Stimulated activated naive CD8-positive, alpha-beta T cell treated with anti-CD3 and anti-CD28 coated beads, Interleukin-15, amount 100 ng/mL, for 72 hours (primary cell): ENCODE measurements around the gene AIG1.
"Not testable (repeated sequence)": the region's sequence is repeated elsewhere in the genome, so short reads cannot be mapped to it uniquely, and the experiment has no call there.

Experiments used
- ATAC-seq: fragments of 150-1000 bp; cut with Tn5 transposase; 2 replicates; pipeline ENCODE4 v1.10.0; 2021; ENCODE audit warnings: mild to moderate bottlenecking, moderate library complexity
- DNase-seq, 2 donors: peaks; one replicate each; pipeline ENCODE4 v3.0.0; 2021 to 2022
- H3K27ac Mint-ChIP-seq, 2 donors: one replicate each; pipeline ENCODE4 v1.8.0; 2022; ENCODE audit warnings: mild to moderate bottlenecking in 2 of 2, mixed read lengths in 2 of 2, moderate library complexity in 2 of 2
- H3K27me3 Mint-ChIP-seq: one replicate; pipeline ENCODE4 v1.8.0; 2022; ENCODE audit warnings: mixed read lengths
- H3K4me1 Mint-ChIP-seq: one replicate; pipeline ENCODE4 v1.8.0; 2022; ENCODE audit warnings: mild to moderate bottlenecking, mixed read lengths
- H3K4me3 Mint-ChIP-seq, 2 donors: one replicate each; pipeline ENCODE4 v1.8.0; 2022; ENCODE audit warnings: mild to moderate bottlenecking in 2 of 2, mixed read lengths in 2 of 2, moderate library complexity in 1 of 2
- H3K9me3 Mint-ChIP-seq, 2 donors: one replicate each; pipeline ENCODE4 v1.8.0; 2022; ENCODE audit warnings: mixed read lengths in 2 of 2

AIG1 gene

DNA sequence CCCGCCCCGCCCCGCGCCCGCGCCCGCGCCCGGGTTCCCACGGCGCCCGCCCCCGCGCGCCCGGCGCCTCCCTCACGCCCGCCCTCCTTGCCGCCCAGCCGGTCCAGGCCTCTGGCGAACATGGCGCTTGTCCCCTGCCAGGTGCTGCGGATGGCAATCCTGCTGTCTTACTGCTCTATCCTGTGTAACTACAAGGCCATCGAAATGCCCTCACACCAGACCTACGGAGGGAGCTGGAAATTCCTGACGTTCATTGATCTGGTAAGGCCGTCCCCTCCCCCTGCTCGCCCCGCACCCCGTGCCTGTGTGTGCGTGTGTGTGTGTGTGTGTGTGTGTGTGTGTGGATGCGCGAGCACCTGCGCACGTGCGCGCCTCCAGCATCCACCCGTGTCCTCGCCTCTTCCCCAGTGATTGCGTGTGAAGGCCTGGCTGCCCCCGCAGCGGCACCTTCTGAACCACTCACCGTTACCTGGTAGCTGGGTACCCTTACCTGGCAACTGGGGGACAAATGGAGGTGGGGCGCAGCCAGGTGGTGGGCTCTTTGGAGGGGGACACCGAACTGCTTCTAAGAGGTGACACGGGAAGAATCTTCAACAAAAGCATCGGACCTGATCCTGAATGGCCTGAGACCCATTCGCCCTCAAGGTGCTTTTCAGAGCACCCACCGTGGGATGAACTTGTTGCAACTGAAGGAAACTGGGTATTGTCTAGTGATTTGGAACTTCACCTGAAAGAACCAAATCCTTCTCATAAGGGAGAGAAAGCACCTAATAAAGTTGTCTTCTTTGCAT is at the start of gene AIG1:
Gene AIG1 (plus strand): TSS at position 84 of the 791 bp plus-strand sequence. CDS start 37 bp downstream, at position 121.
- DNase-seq: peak; percentile 55 to 73
- Mint-ChIP-seq H3K4me1 (peaks cover 49% of the 10 kb centered on the region), H3K27me3 (no peaks in the 10 kb centered on the region), H3K4me3 (peak within 1 kb of the TSS; percentile 86 to 97), H3K9me3 (no peaks in the 10 kb centered on the region), H3K27ac (peak within 1 kb of the TSS; percentile 99 to 100)
- ATAC-seq: peak; percentile 67

- H3K9me3 Mint-ChIP-seq: no peaks in the 10 kb centered on the region
- no peak overlapping the region for H3K4me3 Mint-ChIP-seq
- no peak overlapping the region for H3K27ac Mint-ChIP-seq
- ATAC-seq: peak; percentile 31
- no peak for DNase-seq
- H3K4me1 Mint-ChIP-seq: no peaks in the 10 kb centered on the region
- no peaks in the 10 kb centered on the region for H3K27me3 Mint-ChIP-seq
These were observed 45.9 kb upstream of the AIG1 start for GRCh38 chr6:143014764-143015163.

GRCh38 chr6:143015300-143015706 is 45.4 kb upstream of the AIG1 start:
- ATAC-seq (peak; percentile 56), DNase-seq (no peak)
- Mint-ChIP-seq H3K4me1 (no peaks in the 10 kb centered on the region), H3K4me3 (no peak overlapping the region), H3K27ac (no peak overlapping the region), H3K27me3 (no peaks in the 10 kb centered on the region), H3K9me3 (no peaks in the 10 kb centered on the region)

- Mint-ChIP-seq H3K27me3 (no peaks in the 10 kb centered on the region), H3K27ac (no peak overlapping the region), H3K9me3 (peaks cover 0 to 9% of the 10 kb centered on the region in 2 donors), H3K4me3 (no peak overlapping the region), H3K4me1 (no peaks in the 10 kb centered on the region)
- DNase-seq (no peak), ATAC-seq (no peak)
These were observed 41.7 kb upstream of the AIG1 start for GRCh38 chr6:143018955-143019354.

DNA sequence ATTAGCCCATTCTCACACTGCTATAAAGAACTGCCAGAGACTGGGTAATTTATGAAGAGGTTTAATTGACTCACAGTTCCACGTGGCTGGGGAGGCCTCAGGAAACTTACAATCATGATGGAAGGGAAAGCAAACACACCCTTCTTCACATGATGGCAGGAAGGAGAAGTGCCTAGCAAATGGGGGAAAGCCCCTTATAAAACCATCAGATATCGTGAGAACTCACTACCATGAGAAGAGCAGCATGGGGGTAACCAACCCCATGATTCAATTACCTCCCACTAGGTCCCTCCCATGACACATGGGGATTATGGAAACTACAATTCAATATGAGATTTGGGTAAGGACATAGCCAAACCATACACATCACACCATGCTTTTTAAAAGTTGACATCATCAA is 39.8 kb upstream of the AIG1 start:
- peak overlapping the region in 1 of 2 donors; percentile 19 for H3K27ac Mint-ChIP-seq
- H3K4me3 Mint-ChIP-seq, H3K27me3 Mint-ChIP-seq, DNase-seq, H3K4me1 Mint-ChIP-seq, ATAC-seq: not testable (repeated sequence)
- H3K9me3 Mint-ChIP-seq: peaks cover 3 to 18% of the 10 kb centered on the region in 2 donors

DNA sequence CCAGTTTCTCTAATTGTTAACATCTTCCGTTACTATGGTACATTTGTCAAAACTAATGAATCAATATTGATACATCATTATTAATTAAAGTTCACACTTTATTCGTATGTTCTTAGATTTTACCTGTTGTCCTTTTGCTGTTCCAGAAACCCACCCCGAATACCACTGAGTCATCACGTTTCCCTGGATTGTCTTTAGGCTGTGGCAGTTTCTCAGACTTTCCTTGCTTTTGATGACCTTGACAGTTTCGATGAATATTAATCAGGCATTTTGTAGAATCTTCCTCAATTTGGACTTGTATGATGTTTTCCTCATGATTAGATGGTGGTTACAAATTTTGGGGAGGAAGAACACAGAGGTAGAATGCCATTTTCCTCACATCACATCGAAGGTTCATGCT is 39.1 kb upstream of the AIG1 start:
- Mint-ChIP-seq H3K9me3 (peaks cover 8 to 22% of the 10 kb centered on the region in 2 donors), H3K27ac (no peak overlapping the region), H3K4me1 (no peaks in the 10 kb centered on the region), H3K4me3 (no peak overlapping the region), H3K27me3 (no peaks in the 10 kb centered on the region)
- ATAC-seq (no peak), DNase-seq (no peak)

DNA sequence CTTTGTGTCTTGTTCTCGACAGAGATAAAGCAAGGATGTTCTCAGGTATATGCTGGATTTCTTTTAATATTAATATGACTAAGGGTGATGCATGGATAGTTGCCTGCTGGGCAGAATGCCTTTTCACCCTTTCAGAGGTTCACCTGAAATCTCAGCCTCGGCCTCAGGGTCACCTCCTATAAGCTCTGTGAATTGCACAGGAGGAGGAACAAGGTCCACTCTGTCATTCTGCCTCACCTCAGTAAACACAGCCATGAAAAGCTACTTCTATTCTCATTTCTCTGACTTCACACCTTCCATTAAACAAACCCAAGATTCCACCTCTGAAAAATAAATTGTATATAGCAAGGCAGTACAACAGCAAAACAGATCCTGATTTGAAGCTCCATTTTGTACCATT is 38.1 kb upstream of the AIG1 start:
- Mint-ChIP-seq H3K9me3 (peaks cover 8 to 22% of the 10 kb centered on the region in 2 donors), H3K4me3 (no peak overlapping the region), H3K27me3 (no peaks in the 10 kb centered on the region), H3K27ac (no peak overlapping the region), H3K4me1 (peaks cover 9% of the 10 kb centered on the region)
- ATAC-seq: no peak
- no peak for DNase-seq

DNA sequence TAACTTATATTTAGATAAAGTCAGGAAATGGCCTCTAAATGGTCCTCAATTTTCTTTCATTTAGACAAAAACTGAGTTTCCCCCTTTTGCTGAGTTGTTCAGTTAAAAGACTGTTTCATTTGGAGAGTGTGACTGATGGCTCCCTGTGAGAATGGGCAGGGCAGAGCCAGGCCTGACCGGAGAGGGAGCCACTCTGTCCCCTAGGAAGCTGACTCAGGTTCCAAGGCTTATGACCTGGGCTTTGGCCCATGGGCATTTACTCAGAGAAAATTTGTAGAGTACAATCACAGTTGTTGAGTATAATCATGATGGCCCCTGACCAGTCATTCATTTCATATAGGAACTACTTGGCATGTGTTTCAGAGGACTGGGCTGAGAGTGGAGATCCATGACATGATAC is 37.0 kb upstream of the AIG1 start:
- H3K27ac Mint-ChIP-seq: no peak overlapping the region
- no peak for ATAC-seq
- no peak for DNase-seq
- H3K4me3 Mint-ChIP-seq: no peak overlapping the region
- peaks cover 9% of the 10 kb centered on the region for H3K4me1 Mint-ChIP-seq
- H3K27me3 Mint-ChIP-seq: no peaks in the 10 kb centered on the region
- peaks cover 8 to 22% of the 10 kb centered on the region in 2 donors for H3K9me3 Mint-ChIP-seq

DNA sequence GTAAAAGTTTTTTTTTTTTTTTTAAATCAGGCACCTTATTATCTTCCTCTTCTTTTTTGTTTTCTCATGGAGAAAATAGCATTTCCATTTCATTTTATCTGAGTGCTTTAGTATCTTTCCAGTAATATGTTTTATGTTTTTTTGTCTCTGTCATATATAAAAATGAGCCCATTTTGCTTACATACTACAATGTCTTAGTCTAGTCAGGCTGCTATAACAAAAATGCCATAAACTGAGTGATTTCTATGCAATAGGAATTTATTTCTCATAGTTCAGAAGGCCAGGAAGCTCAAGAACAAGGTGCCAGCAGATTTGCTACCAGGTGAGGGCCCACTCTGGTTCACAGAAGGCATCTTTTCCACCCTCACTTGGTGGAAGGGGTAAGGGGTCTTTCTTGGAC is 35.7 kb upstream of the AIG1 start:
- Mint-ChIP-seq H3K27ac (no peak overlapping the region), H3K4me1 (peaks cover 9% of the 10 kb centered on the region), H3K4me3 (no peak overlapping the region)

DNA sequence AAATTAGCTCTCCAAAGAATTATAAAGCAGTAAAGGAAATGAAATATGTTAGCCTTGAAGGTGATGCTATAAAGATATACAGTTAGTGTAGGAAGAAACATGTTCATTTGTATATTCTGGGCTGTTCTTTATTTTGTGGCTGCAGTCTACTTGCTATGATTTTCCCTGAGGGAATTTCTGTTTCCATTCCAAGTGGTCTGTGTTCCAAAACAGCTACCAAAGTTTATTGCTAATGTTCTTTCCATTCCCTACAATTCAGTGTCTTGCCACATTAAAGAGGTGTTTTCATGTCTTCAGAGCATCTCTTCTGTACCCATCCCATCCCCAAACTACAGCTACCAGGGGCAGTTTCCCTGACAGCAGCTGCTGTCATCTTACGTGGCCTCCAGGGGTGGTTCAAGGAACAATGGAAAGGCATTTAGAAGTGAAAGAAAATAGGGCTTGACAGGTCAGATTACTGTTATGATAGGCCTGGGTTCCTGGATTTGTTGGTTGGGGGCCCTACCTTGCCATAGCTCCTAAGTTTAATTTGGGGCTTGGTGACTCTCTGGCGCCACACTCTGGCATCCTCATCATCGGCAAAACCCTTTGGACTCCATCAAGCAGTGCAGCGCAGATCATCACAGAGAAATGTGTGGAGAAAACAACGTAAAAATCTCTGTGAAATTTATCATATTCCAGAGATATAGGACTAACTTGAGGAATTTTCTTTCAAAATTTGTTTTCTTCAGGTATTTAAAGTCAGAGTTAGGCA is 33.8 kb upstream of the AIG1 start:
- H3K4me3 Mint-ChIP-seq: no peak overlapping the region
- DNase-seq (peak; percentile 20 to 37), ATAC-seq (peak; percentile 67)
- peaks cover 9% of the 10 kb centered on the region for H3K4me1 Mint-ChIP-seq
- peak overlapping the region in 1 of 2 donors; percentile 42 for H3K27ac Mint-ChIP-seq
- no peaks in the 10 kb centered on the region for H3K27me3 Mint-ChIP-seq
- H3K9me3 Mint-ChIP-seq: peaks cover 8 to 17% of the 10 kb centered on the region in 2 donors

More for the DNA sequence above, 35.7 kb upstream of the AIG1 start:
- Mint-ChIP-seq H3K9me3 (peaks cover 8 to 22% of the 10 kb centered on the region in 2 donors), H3K27me3 (no peaks in the 10 kb centered on the region)
- DNase-seq (no peak), ATAC-seq (no peak)

GRCh38 chr6:143034689-143035334 is 25.9 kb upstream of the AIG1 start:
- Mint-ChIP-seq H3K4me1 (peaks cover 7% of the 10 kb centered on the region), H3K27ac (no peak overlapping the region), H3K9me3 (peaks cover 10 to 22% of the 10 kb centered on the region in 2 donors), H3K4me3 (no peak overlapping the region), H3K27me3 (no peaks in the 10 kb centered on the region)
- no peak for ATAC-seq
- DNase-seq: no peak

DNA sequence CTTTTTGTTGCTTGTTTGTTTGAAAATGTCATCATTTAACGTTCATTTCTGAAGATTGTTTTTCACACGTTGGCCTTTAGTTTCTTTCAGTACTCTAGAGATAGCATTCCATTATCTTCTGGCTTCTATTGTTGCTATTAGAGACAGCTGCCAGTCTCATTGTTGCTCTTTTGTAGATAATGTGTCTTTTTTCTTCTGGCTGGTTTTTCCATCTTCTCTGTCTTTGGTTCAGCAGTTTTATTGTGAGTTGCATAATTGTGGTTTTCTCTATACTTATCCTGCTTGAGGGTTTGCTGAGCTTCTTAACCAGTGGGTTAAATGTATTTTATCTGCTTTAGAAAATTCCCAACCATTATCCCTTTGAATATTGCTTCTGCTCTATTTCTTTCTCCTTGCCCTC is 23.2 kb upstream of the AIG1 start:
- ATAC-seq: no peak
- H3K27me3 Mint-ChIP-seq: no peaks in the 10 kb centered on the region

DNA sequence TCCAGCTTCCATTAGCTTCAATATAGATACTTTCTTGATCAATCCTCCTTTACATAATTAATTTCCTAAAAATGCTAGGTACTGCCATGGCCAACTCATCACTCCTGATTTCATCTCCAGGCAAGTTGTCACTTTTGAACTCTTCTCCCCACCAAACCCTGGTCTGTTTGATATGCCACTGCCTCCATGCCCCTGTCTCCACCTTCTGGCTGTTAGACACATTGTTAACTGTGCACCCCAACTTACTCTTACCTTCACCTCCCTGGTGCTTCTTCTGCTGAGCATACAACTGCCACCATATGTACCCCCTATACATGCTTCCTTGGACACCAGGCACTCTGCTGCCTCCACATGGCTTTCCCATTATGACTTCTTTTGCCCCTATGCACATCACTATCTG is 21.9 kb upstream of the AIG1 start:
- Mint-ChIP-seq H3K9me3 (peaks cover 3 to 9% of the 10 kb centered on the region in 2 donors), H3K4me3 (no peak overlapping the region), H3K27ac (no peak overlapping the region), H3K4me1 (peaks cover 17% of the 10 kb centered on the region), H3K27me3 (no peaks in the 10 kb centered on the region)
- no peak for ATAC-seq
- no peak for DNase-seq

More for the DNA sequence above, 23.2 kb upstream of the AIG1 start:
- DNase-seq: no peak
- Mint-ChIP-seq H3K4me3 (no peak overlapping the region), H3K4me1 (peaks cover 17% of the 10 kb centered on the region), H3K27ac (no peak overlapping the region), H3K9me3 (peaks cover 5 to 16% of the 10 kb centered on the region in 2 donors)

DNA sequence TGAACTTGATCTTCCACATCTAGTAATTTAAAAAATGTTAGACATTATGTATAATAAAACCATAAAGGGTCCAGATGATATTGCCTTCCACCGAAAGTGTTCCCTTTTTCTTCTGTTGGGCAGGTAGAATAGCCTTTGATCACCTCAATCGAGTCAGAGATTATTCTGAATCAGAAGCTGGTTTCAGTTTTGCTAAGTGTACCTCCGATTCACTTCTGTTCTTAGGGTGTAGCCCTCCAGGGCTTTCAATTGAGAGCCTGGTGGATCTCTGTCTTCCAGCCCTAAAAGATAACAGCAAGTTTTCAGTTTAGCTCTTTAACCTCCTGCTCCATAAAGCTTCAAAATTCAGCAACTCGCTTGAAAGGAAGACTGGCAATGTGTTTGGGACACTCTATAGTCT is 21.1 kb upstream of the AIG1 start:
- Mint-ChIP-seq H3K4me3 (peak overlapping the region in 1 of 2 donors; percentile 52), H3K27me3 (peaks cover 5% of the 10 kb centered on the region), H3K9me3 (peaks cover 4 to 8% of the 10 kb centered on the region in 2 donors), H3K4me1 (peaks cover 17% of the 10 kb centered on the region), H3K27ac (peak overlapping the region in 1 of 2 donors; percentile 28)
- peak; percentile 80 for ATAC-seq
- no peak for DNase-seq

DNA sequence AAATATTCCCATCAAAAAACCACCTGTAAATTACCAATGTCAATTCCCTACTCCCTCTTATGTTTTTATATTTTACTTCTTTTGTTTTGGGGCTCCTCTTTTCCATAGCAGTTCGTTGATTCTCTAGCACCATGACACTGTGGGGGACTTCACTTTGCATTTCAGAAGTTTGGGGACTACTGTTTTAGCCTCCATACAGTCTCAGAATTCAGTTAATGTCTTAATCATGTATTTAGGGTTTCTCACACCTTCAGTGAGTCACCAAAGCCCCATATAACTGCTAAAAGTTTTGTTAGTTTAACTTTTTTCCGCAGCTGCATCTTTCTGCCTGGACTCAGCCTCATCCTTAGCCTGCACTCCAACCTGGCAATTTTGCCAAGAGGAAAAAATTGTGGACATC is 20.7 kb upstream of the AIG1 start:
- peak overlapping the region in 1 of 2 donors; percentile 52 for H3K4me3 Mint-ChIP-seq
- peaks cover 10% of the 10 kb centered on the region for H3K27me3 Mint-ChIP-seq
- peaks cover 17% of the 10 kb centered on the region for H3K4me1 Mint-ChIP-seq
- peaks cover 4 to 11% of the 10 kb centered on the region in 2 donors for H3K9me3 Mint-ChIP-seq
- no peak overlapping the region for H3K27ac Mint-ChIP-seq
- no peak for DNase-seq
- no peak for ATAC-seq
